Fibroblast of the conjunctiva (primary cell): ENCODE results near the gene DPP7.

ENCODE experiments used
- DNase-seq: peaks from one replicate; pipeline ENCODE4 v3.0.0-alpha.2; 2010; ENCODE audit warnings: low read depth

Gene DPP7

DNA sequence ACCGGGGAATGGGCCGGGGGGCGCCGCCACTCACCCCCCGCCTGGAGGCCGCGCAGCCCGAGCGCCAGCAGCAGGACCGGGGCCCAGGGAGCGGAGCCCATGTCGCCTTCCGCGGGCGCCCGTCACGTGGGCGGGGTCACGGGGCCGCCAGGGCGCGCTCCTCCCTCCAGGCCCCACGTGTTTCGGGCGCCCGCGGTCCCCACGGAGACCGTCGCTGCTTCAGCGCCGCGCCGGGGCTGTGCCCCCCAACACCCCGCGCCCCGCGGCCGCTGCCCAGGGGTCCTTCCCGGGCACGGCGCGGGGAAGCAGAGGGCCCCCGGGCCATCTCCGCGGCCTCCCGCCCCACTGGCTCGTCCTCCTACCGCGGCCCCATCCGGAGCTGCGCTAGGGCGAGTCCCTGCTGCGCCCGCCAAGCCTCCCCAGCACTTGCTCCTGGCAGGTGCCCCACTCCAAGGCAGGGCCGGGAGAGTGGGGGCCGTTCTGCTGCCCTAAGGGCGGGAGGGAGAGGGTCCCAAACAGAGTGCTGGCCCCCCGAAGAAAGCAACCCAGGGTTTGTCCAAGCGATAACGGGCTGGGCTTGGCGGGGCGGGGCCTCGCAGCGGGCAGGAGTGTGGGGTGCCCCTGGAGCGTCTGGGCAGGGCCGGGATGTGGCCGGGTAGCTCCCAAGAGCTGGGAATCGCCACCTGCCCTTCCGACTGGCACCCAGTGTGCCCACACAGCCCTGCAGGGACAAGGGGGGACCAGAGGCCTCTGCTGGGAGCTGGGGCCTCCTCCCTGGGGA lies at the start of gene DPP7:
TSS of gene DPP7 (minus strand) at position 121 of the 781 bp plus-strand sequence. CDS start at position 101, 20 bp downstream.
- no peak for DNase-seq

DNA sequence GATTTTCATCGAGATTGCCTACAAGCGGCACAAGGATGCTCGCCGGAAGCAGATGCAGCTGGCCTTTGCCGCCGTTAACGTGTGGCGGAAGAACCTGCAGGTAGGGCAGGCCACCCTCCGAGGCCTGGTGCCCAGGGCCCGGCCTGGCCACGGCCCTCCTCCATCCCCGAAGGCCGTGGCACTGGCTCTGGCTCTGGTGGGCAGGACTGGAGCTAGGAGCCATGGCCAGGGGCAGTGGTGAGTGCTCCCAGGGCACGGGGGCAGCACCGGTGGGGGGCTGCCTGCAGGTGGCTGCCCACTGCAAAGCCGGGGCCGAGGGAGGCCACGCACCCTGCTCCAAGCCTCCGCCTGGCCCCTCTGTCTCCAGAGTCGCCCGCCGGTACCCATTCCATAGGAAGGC lies 49.3 kb upstream of the DPP7 start:
- DNase-seq = no peak

DNA sequence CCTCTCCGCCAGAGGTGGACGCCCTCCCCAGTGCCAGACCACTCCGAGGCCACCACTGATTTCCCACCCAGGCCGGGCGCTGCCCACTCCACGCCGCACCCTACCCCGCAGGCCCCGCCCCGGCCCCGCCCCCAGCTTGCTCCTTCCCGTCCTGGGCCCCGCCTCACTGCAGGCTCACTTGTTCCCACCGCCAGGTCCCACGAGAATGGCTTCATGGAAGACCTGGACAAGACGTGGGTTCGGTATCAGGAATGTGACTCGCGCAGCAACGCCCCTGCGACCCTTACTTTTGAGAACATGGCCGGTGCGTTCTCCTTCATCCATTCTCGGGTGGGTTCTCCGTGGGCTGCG lies 48.8 kb upstream of the DPP7 start:
- DNase-seq = no peak

DNA sequence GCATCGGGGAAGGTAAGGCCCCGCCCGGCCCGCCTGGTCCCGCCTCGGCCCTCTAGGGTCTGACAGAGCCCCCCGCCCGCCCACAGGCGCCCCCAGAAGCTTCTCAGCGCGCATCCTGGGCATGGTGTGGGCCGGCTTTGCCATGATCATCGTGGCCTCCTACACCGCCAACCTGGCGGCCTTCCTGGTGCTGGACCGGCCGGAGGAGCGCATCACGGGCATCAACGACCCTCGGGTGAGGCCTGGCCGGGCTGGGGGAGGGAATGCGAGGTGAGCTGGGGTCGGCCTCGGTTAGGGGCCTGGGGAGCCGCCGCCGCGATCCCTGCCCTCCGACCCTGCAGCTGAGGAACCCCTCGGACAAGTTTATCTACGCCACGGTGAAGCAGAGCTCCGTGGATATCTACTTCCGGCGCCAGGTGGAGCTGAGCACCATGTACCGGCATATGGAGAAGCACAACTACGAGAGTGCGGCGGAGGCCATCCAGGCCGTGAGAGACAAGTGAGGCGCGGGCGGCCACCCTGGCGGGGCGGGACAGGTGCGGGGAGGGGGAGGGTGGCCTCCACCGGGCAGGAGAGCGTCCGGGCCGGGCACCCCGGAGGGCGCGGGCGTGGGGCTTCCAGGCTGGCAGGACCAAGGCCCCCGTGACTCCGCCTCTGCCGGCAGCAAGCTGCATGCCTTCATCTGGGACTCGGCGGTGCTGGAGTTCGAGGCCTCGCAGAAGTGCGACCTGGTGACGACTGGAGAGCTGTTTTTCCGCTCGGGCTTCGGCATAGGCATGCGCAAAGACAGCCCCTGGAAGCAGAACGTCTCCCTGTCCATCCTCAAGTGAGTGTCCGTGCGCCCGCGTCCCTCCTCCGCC lies 48.2 kb upstream of the DPP7 start:
- no peak for DNase-seq

DNA sequence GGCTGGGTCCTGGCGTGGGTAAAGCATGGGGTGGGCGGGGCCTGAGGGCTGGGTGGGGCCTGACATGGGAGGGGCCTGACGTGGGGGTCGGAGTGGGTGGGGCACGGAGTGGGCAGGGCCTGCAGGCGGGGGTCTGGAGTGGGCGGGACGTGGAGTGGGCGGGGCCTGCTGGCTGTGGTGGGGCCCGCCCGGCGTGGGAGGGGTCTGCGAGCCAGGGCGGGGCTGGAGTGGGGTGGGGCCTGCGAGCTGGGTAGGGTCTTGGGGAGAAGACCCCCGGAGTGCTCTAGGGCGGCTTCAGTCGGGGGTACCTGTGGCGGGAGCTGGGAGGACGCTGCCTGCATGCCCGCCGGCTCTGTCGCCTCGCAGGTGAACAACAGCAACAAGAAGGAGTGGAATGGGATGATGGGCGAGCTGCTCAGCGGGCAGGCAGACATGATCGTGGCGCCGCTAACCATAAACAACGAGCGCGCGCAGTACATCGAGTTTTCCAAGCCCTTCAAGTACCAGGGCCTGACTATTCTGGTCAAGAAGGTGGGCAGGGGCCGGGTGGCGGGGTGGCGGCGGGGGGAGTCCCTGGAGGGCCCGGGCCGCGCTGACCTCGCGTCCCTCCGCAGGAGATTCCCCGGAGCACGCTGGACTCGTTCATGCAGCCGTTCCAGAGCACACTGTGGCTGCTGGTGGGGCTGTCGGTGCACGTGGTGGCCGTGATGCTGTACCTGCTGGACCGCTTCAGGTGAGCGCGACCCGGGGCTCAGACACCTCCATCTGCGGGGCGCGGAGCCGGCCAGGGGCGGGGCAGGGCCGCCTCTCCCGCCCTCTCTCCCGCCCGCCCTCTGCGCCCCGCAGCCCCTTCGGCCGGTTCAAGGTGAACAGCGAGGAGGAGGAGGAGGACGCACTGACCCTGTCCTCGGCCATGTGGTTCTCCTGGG lies 47.3 kb upstream of the DPP7 start:
- no peak for DNase-seq

DNA sequence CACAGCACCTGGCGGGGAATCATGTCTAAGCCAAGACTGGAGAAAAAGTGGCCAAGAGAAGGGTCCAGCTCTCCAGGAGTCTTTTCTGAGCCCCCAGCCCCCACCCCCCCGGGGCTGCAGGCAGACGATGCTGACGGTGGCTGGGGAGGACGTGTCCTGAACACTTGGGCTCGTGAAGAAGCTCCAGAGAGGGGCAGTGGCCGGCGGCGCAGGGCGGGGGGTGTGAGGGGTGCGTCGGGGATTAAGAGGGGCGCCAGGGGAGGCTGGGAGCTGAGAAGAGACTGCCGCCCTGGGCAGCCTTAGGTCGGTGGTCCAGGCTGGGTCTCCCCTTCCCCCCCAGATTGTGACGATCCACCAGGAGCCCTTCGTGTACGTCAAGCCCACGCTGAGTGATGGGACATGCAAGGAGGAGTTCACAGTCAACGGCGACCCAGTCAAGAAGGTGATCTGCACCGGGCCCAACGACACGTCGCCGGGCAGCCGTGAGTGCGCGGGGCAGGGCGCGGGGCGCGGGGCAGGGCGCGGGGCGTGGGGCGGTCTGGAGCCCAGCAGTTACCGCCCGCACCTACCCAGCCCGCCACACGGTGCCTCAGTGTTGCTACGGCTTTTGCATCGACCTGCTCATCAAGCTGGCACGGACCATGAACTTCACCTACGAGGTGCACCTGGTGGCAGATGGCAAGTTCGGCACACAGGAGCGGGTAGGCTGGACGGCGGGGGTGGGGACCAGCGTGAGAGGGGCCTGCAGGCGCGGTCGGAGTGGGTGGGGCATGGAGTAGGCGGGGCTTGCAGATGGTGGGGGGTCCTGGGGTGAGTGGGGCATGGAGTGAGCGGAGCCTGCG lies 46.4 kb upstream of the DPP7 start:
- no peak for DNase-seq

DNA sequence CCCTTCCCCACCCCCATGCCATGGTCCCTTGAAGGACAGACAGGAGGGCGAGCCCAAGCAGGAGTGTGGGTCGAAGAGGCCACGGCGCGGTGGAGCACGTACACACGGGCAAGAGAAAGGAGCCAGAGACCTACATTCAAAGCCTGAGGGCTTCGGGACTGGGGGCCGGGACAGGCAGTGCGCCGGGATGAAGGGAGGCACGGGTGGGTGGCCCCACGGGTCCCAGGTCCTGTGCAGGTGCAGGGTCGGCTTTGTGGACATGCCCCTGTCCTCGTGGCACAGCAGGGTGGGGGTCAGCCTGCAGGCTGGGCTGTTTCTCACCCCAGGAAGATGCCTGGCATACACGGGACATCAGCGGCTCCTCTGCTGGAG lies 45.5 kb upstream of the DPP7 start:
- DNase-seq = no peak

DNA sequence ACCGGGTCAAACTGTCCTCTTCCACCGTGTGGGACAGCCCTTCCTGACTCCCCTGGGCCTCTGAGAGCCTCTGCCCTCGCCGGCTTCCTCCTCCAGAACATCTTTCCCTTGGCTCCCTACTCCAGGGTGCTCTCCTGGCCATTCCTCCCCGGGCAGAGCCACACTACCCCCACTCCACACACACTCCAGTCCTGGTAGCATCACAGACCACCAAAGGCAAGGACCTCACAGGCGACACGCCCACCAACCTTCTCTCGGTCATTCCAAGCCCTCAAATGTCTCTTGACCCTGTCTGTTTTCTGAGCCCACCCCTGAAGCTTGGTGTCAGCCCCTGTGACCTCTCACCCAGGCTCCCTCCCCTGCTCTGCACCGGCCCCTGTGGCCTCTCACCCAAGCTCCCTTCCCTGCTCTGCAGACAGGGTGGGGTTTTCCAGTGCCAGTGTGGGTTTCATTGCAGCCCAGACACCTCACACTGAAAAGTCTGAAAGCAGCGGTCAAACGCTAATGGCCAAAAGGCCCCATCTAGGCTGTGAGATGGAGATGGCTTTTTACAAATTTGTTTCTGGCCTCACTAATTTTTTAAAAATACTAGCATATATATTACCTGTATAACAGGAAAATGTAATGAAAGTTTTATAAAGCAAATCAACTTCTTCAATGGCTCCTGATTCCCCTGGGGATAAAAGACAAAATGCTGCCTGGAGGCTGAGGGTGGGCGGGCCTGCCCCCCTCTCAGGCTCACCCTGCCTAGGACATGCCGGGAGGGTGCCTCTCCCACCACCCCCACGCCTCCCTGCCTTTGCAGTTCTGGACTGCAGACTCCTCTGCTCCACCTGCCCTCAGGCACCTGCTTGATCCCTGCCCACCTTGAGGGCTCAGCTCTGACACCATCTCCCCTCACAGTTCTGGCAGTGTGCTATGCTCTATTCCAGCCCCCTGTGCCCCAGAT lies 44.8 kb upstream of the DPP7 start:
- DNase-seq = no peak

DNA sequence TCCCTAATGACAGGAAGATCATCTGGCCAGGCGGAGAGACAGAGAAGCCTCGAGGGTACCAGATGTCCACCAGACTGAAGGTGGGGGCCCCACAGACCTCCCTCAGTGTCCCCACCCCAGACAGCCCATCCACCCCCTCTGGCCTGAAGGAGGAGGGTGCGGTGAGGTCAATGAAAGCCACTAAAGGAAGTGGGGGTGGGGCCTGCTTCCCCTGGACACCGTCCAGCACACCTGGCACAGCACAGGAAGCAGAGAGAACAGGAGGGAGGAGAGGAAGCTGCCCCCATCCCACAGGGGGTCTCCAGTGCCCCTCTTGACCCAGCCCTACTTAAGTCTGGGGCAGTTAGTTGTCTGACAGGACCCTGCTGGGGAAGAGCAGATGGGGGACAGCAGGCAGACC lies 44.1 kb upstream of the DPP7 start:
- no peak for DNase-seq

DNA sequence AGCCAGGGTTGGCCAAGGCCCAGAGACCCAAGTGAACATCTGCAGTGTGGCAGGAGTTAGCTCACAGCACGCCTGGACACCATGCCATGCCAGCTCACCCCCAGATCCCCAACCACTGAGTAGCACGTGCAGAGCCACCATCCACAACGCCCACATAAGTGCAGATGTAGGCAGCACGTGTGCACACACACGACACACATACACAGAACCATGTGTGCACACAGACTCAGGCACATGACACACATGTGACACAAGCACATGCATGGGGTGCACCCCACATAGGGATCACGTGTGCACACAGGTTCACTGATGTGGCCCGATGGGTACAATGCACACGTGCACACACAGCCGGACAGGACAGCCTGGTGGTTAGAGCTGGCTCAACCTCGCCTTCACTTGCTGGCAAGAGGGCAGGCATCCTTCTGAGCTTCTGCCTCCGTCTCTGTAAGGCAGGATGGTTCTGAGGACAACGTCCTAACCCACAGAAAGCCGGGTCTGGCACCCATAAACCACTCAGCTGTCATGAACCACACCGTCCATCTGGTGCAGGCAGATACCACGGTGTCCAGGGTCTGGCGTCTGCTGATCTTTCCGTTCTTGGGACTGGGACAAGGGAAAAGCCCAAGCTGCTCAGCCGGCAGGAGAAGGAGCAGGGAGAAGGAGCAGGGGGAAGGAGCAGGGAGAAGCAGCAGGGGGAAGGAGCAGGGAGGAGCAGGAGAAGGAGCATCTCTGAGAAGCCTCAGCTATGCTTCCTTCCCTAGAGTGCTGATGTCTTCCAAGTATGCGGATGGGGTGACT lies 43.3 kb upstream of the DPP7 start:
- DNase-seq = no peak

DNA sequence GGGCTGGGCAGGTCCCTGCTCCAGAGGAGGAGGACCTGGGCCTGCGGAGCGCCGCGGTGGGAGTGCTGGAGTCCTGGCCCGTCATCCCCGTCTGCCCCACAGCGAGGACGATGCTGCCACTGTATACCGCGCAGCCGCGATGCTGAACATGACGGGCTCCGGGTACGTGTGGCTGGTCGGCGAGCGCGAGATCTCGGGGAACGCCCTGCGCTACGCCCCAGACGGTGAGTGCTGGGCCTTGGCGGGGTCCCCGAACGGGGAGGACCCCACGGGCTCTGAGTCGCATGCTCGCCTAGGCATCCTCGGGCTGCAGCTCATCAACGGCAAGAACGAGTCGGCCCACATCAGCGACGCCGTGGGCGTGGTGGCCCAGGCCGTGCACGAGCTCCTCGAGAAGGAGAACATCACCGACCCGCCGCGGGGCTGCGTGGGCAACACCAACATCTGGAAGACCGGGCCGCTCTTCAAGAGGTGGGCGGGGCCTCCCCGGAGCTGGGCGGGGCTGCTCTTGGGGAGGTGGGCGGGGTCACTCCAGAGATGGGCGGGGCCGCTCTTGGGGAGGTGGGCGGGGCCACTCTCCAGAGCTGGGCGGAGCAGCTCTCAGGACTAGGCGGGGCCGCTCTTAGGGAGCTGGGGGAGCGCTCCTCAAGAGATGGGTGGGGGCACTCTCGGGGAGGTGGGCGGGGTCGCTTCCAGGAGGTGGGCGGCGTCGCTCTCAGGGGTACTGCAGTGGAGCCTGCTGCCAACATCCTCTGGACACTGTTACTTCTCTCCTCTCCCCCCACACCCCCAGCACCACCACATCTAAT lies 42.2 kb upstream of the DPP7 start:
- DNase-seq = no peak

DNA sequence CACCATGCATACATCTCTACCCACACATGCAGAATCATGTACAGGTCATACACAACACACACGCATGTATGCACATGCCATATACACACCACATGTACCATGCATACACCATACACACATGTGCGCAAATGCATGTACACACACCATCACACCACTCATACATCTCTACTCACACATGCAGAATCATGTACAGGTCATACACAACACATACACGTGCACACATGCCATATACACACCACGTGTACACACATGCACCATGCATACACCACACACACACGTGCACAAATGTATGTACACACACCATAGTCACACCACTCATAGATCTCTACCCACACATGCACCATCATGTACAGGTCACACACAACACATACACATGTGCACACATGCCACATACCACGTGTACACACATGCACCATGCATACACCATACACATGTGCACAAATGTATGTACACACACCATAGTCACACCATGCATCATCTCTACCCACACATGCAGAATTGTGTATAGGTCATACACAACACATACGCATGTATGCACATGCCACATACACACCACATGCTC lies 38.4 kb upstream of the DPP7 start:
- DNase-seq = no peak

DNA sequence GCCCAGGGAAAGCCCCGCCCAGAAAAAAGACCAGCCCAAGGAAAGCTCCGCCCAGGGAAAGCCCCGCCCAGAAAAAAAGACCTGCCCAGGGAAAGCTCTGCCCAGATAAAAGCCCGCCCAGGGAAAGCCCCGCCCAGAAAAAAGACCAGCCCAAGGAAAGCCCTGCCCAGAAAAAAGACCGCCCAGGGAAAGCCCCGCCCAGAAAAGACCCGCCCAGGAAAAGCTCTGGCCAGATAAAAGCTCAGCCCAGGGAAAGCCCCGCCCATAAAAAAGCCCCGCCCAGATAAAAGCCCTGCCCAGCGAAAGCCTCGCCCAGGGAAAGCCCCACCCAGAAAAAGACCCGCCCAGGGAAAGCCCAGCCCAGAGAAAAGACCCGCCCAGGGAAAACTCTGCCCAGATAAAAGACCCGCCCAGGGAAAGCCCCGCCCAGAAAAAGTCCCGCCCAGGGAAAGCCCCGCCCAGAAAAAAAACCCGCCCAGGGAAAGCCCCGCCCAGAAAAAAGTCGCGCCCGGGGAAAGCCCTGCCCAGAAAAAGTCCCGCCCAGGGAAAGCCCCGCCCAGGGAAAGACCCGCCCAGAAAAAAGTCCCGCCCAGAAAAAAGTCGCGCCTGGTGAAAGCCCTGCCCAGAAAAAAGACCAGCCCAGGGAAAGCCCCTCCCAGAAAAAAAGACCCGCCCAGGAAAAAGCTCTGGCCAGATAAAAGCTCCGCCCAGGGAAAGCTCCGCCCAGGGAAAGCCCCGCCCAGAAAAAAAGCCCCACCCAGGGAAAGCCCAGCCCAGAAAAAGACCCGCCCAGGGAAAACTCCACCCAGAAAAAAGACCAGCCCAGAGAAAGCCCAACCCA lies 36.3 kb upstream of the DPP7 start:
- no peak for DNase-seq

DNA sequence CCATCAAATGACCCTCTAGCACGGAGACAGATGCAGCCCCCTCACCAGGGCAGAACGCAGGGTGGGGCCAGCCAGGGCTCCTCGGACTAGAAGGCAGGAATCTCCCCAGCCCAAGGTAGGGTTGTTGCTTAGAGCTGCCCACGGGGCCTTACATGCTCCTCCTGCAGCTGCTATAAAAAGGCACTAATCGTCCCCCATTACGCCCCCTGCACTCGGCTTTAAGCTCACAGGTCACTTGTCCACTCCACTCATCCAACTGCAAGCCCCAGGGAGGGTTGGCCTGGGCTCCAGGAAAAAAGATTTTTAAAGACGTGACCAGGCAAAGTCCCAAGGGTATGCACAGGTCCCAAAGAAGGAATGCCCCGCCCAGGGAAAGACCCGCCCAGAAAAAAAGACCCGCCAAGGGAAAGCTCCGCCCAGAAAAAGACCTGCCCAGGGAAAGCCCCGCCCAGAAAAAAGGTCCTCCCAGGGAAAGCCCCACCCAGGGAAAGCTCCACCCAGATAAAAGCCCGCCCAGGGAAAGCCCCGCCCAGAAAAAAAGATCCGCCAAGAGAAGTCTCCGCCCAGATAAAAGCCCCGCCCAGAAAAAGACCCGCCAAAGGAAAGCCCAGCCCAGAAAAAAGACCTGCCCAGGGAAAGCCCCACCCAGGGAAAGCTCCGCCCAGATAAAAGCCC lies 35.5 kb upstream of the DPP7 start:
- DNase-seq = no peak

DNA sequence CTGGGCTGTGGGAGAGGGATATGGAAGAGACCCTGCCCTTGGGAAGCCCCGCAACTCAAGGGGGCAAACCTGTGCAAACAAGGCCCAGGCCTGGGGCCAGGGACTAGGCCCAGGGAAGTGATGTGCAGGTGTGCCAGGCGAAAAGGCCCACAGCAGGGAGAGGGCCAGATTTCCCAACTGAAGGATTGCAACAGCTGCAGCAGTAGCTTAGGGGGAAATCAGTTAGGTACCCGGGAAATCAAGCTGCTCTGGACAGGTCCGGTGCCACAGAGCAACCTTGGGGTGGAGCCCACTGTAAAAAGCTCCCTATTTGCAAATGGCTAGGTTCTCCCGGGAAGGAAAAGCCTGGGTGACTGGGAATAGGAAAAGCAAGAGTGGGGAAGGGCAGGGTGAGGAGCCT lies 34.8 kb upstream of the DPP7 start:
- no peak for DNase-seq

DNA sequence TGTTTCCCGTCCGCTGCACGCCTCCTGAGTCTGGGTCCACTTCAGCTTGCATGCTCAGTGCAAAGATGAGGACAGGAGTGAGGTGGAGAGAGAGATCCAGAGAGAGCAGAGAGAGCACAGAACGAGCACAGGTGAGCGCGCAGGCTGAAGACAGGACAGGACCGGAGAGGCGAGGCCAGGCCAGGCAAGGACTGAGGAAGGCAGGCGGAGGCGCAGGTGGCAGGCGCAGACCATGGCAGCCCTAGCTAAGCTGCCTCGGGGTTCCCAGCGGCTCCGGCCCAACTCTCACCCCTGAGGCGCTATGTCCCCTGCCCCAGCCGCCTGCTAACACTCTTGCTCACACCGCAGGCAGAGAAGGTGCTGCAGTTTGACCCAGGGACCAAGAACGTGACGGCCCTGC lies 34.1 kb upstream of the DPP7 start:
- DNase-seq = no peak

DNA sequence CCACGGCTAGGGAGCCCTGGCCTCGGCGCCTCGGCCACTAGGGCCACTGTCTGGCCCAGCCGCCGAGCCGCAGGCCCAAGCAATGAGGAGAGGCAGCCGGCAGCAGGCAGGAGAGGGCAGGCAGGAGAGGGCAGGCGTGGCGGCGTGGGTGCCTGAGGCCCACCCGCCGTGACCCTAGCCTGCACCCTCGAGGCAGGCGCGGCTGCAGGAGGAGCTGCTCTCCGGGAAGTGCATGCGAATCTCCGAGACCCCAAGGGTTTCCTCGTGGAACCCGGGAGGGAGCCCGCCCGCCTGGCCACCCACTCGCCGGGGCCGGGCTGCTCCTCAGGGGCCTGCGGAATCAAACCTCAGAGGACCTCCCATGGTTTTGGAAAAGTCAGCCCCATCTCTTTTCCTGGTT lies 33.7 kb upstream of the DPP7 start:
- DNase-seq = no peak
